Right hindlimb (tissue), 1 donor: ENCODE measurements around the gene CCDC57.
A peak's percentile ranks its signal among the peaks of the same experiment; 100 is the strongest.

ENCODE experiments used
- DNase-seq: peaks from one replicate; pipeline ENCODE4 v3.0.0-alpha.2; 2018

CCDC57 gene

DNA sequence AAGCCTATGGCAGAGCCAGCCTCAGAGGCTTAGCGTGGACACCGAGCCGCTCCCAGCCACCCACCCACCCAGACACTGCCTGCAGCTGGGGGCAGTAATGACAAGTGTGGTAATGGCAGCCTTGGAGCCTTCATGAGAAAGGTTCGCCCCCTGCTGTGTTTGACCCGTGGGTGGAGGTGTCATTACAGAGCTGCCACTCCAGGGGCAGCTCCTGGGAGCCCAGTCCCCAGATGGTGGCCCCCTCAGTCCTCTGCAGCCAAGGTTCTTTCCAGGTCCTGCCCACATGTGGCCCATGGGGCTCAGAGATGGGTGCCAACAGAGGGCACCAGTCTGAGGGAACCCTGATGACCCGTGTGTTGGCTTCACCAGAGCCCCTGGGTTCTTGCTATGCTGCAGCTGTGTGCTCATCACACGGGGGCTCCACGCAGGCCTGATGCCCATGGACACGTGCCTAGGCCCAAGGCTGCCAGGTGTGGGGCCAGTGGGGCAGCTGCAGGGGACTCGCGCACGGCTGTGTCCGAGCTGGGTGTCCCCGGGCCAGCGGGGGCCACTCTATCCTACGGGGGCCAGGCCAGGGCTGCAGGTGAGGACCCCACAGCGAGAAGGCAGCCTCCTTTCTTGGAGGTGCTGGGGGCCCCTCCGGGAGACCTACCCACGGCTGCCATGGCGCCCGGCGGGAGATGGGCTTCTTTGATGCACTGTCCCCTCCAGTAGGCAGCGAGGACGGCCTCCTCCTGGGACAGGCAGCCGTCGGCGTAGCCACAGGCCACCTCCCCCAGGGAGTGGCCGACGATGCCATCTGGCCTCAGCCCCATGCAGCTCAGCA lies 122.7 kb downstream of the CCDC57 start:
- no peak for DNase-seq

DNA sequence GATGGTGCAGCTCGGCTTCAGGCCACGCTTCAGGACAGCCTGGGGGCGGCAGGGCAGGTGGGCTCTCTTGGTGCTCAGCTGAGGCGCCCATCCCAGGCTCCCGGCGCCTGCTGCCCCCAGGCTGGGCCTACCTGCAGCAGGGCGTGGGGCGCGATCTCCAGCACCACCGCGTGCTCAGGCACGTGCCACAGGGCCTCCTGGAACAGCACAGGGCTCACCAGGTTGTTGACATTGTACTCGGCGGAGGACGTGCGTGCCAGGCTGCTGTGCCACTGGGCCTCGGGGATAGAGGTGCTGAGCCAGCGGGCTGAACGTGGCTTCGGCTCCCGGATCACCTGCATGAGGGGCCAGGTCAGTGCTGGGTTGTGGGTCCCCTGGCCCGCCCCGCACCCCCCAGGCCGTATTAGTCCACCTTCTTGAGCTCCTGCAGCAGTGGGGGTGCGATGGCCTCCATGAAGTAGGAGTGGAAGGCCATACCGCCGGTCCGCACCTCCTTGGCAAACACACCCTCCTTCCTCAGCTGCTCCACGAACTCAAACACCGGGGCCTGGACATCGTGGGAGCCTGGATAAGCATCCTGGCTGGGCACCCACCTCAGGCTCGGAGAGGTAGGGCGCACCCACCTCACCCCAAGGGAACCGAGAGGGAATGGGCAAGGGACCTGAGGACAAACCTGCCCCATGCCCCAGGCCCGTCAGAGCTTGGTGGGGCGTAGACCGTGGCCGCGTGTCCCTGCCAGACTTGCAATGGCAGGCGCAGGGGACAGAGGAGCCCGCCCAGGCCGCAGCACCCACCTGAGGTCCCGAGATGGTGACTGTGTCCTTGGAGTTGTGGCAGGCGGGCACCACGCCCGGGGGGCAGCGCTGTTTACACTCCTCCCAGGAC lies 123.6 kb downstream of the CCDC57 start:
- DNase-seq, result peak; percentile 17

DNA sequence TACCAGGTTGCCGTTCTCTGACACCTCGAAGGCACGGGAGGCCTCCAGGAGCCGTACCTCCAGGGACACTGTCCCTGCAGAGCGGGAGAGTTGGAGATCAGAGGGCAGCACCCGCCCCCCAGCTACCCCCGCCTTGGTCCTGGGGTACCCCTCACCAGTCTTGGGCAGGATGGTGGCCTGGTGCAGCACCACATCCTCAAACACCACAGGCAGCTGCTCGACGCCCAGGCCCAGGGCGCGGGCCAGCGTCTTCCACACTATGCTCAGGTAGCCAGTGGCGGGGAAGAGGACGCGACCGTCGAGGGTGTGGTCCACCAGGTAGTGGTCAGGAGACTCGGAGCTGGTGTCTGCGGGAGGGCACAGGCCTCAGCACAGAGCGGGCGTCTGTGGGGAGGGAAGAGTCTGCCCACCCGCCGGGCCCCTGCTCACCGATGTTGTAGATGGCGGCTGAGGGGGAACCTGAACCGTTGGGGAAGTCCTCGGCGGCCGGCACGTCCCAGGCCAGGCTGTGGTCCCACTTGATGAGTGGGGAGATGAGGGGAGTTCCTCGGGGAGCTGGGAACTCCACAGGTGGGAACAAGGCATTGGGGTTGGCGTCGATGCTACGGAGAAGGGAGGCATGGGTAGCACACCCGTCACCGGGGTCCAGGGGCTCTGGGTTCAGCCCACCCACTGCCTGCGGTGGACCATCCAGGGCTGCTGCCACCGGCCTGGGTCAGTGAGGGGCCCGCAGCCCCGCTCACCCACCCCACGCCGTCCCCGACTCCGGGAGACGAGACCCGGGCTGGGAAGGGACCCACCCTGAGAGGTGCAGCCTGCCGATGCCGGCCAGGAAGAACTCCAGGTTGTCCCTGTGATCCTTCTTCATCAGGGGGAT lies 124.4 kb downstream of the CCDC57 start:
- no peak for DNase-seq

DNA sequence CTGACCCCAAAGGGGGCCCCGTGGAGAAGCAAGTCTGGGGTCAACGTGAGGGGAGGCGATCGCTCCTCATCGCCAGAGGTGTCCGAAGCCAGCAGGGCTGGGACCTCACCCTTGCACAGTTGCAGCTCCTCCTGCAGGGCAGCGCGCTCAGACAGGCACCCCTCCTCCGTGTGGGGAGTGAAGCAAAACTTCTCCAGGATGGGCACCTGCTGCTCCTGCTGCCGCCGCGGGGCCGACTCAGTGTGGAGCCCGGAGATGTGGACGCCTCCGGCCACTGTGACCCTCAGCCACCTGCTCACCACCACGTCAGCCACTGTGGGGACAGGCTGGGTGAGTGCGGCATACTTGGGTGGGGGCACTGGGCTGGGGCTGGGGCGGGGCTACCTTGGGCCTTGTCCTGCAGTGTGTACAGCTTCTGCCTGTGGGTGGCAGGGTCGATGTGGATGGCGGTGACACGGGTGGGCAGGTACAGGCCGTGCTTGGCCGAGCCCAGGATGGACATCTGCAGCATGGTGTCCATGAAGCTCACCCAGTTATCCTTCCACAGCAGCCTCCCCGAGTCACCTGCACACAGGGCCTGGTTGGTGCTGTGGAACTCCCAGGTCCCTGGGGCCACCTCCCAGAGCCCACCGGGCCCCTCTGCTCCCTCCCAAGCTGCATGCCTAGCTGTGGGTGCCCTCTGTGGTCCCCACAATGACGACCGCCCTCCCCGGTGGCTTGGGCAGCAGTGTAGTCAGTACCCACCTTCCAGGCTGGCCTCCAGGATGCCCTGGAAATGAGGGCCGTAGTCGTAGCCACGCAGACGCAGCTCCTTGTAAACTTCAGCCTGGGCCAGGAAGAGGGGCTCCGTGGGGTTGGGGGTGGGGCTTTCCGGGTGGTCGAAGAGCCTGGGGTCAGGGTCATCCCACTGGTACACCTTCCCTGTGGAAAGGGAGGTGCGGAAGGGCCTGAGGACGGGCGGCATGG lies 125.4 kb downstream of the CCDC57 start:
- DNase-seq, result peak; percentile 14

DNA sequence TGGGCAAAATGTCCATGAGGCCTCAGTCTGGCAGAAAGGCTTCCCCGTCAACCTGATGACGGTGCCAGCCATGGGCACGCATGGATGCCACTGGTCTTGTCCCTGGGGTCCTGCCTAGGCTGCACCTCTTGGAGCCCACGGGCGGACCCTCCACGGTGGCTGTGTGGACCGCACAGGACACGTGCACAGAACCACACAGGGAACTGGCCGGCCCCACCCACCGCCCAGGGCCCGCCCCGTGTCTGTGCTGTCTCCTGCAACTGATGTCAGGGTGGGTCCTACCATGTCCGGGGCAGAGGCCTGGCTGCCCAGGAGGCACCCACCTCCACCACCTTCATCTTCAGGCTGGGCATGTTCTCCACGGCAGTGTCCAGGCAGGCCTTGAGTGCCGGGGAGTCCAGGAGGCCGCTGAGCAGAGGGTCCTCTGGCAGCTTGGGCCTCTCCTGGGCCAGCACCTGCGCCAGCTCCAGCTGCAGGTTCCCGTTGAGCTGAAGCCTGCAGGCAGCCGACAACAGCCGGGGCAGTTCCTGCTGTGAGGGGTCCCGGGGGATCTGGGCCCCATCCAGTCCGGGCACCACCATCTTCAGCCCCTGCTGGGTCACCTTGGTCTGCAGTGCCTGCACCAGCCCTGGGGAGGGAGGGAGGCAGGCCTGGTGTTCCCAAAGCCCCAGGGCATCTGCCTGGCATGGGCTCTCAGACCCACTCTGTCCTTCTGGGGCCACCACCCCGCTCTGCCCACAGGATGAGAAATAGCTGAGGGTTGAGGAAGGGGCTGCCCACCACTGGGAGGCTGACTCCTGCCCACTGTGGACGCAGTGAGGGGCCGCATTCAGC lies 126.5 kb downstream of the CCDC57 start:
- DNase-seq, result peak; percentile 21

DNA sequence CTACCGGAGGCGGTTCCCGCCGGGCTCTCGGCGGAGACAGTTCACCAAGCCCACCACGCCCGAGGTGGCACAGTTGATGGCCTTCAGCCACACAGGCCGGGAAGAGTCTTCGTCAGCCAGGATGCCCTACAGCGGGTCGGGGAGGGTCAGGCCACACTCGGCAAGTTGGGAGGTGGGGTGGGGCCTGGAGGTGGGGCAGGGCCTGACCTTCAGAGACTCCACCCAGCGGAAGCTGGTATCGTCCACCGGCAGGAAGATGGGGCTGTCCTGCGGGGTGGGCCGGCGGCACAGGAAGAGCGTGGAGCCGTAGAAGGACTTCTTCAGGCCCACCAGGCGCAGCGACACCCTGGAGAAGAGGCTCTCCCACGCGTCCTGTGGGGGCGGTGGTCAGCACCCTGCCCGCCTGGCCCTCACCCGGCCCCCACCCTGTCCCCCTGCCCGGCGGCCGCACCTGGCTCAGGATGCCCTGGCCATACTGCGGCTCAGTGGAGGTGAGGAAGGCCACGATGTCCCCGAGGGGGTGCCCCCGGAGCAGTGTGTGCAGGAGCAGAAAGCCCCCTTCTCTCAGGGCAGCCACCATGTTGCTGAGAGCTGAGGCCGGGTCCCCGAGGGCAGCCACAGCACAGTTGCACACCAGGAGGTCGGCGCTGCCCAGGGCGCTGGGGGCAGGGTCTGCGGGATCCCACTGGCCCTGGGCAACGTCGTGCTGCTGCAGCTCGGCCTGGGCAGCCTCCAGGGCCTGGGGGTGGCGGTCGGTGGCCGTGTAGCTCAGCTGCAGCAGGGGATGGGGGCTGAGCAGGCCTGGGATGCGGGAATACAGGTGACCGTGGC lies 127.4 kb downstream of the CCDC57 start:
- DNase-seq, result no peak

DNA sequence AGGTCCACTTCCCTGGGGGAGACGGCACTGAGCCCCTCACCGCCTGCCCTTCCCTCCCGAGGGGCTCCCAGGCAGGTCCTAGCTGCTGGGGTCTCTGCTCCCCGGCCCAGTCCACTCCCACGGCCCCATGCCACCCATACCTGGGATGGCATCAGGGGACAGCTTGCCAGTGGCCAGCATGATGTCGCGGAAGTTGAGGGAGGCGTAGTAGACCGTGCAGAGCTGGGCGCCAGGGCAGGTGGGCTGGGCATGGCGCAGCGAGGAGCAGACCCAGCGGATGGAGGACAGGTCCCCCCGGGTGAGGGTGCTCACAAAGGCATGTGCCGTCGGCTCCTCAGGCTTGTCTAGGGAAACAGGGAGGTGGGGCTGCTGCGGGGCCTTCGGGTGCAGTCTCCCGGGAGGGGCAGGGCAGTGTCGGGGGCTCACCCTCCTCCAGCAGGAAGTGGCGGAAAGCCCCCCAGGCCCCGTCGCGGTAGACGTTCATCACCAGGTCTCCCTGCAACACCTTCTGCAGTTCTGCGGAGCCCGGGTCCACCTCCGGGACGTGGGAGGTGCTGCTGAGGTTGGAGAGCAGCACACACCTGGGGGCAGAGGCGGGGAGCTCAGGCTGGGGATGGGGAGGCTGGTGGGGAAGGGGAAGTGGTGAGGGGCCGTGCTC lies 128.1 kb downstream of the CCDC57 start:
- DNase-seq, result no peak

DNA sequence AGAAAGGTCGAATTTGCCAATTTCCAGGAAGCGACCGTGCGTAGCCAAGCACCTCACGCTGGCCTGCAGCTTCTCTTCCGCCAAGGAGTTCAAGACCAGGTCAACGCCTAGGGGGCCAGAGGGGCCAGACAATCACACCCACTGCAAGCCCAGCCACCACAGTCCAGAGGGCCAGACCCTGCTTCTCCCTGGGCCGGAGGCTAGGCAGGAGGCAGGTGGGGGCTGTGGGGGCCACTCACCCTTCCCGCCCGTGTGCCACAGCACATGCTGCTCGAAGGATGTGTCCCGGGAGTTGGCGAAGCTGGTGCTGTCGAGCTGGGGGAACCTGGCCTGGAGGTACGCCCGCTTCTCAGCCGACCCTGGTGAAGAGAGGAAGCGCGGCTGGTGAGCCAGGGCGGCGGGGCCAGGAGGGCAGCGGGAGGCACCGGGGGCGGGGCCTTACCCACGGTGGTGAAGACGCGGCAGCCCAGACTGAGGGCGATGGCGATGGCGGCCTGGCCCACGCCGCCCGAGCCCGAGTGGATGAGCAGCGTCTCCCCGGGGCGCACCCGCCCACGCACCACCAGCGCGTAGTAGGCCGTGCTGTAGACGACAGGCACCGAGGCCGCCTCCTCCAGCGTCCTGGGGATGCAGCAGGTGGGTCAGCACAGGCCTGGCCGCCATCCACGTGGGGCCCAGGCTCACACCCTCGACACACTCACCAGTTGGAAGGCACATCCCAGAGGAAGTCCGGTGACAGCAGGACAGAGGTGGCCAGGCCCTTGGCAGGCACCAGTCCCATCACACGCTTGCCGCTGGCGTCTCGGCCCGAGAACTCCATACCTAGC lies 128.9 kb downstream of the CCDC57 start:
- no peak for DNase-seq

DNA sequence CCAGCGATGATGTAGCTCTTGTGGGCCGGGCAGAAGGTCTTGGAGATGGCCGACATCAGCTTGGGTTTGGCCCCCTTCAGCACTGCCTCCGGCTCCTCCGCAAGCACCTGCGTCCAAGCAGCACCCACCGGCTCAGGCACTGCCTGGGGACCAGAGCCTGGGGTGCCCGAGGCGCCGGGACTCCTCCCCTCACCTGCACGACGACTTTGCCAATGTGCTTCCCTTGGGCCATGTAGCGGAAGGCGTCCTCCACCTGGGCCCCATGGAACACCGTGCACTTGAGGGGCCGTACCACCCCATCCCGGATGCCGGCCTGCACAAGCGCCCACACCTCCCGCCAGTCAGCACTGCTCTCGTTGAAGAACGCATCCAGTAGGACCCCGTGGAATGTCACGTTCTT lies 129.6 kb downstream of the CCDC57 start:
- DNase-seq, result no peak

DNA sequence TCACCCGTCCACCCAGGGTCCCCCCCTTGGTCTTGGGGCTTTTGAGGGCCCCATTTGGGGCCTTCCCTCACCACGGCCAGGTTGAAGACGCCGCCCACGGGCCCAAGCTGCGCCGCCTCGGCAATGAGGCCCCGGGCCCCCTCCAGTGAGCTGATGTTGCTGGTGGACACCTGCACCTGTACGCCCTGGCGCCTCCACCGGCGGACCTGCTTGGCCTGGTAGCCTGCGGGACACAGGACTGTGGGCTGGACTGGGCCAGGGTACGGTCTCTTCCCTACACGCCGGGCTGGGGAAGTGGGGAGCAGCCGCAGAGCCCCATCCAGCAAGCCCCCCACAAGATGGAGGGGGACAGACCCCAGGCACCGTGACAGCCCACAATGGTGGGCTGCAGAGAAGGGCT lies 130.2 kb downstream of the CCDC57 start:
- DNase-seq, result no peak

DNA sequence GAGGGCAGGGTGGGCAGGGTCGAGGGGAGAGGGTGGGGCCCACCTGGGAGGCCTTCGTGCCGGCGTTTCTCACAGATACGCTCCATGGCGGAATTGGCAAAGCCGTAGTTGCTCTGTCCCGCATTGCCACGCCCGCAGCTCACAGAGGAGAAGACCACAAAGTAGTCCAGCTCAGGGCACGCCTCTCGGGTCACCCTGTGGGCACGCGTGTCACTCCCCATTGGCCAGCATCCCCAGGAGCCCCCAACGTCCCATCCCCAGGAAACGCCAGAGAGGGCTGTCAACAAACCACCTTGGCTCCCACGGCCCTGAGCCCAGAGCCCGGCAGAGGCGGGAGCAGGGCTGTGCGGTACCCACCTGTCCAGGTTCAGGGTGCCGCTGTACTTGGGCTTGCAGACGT lies 130.7 kb downstream of the CCDC57 start:
- no peak for DNase-seq

DNA sequence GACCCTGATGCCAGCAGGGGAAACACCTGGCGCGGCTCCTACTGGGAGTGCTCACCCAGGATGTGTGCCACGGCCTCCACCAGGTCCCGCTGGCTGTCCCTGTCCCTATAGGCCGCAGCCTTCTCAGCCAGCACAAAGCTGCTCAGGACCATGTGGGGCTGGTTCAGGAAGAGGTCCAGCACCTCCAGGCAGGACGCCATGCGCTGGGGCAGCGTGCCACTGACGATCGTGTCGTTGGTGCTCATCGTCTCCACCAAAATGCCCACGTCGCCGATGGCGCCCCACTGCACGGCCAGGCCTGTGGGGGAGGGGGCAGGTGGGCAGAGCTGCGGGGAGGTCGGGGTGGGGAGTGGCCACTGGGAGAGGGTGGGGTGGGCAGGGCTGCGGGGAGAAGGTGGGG lies 131.1 kb downstream of the CCDC57 start:
- no peak for DNase-seq

DNA sequence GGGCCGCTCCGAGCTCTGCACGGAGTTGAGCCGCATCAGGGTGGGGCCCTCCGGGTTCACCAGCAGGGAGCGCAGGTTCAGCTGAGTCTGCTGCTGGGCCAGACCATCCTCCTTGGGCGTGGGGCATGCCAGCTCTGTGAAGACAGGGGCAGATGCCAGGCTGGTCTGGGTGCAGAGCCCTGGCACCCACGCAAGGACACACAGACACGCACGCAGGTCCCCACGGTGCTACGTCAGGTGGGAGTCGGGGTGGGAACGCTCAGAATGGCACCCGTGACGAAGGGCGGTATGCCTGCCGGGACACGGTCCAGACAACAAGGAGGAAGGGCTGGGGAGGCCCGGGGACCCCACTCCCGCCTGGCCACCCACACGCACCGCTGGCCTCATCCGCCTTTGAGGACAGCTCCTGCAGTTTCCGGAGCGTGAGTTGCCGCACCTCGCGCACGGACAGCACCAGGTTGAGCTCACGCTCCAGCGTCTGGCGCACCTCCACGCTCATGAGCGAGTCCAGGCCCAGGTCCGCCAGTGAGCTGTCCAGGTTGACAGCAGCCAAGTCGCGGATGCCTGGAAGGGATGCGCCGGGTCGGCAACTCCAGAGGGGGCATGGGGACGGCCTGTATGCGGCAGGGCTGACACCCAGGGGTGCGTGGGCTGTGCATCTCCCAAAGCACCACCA lies 131.7 kb downstream of the CCDC57 start:
- no peak for DNase-seq

DNA sequence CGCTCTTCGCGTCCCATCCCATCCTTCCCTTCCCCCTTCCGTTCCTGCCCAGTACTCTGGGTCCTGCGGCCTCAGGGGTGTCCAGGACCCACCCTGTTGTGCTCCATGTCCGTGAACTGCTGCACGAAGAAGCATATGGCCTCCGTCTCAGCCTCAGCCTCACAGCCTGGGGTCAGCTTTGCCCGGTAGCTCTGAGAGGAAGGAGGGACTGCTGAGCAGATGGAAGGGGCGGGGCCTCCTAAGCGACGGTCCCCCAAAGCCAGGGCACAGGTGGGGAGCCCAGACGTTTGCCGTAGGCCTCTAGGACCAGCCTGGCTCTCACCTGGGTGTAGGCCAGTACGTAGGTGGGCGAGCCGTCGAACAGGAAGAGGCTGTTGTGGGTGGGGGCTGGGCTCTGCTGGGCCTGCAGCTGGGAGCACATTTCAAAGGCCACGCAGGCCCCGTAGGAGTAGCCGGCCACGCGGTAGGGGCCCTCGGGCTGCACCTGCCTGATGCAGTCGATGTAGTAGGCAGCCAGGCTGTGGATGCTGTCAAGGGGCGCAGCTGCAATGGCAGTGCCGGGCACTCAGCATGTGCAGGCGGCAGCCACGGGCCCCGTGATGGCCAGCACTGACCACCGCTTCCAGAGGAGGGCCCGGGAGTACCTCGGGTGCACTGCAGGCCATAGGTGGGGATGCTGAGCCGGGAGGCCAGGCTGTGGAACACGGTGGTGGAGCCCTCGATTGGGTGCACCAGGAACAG lies 132.4 kb downstream of the CCDC57 start:
- DNase-seq, result no peak

DNA sequence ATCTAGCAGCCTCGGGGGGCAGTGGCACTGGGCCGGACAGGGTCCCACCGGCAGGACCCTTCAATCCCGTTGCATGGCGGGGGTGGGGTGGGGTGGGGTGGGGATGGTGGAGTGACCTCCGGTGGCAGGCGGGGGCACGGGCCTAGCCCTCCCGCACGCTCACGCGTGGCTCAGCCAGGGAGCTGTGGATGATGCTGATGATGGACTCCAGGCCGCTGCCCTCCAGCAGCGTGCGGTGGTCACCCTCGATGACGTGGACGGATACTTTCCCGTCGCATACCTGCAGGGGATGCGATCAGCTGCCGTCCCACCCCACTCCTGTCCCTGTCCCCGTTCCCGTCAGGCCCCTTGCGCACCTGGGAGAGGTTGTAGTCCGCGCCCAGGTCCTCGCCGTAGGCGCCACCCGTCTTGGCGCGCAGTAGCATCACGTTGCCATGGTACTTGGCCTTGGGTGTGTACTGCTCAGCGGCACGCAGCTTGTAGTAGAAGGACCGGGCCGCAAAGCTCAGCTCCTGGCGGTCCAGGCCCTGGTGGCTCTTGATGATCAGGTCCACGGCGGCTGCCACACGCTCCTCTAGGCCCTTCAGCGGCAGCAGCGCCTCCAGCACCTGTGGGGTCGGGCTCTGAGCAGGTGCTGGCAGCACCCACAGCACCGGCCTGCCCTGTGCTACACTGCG lies 133.5 kb downstream of the CCDC57 start:
- no peak for DNase-seq

DNA sequence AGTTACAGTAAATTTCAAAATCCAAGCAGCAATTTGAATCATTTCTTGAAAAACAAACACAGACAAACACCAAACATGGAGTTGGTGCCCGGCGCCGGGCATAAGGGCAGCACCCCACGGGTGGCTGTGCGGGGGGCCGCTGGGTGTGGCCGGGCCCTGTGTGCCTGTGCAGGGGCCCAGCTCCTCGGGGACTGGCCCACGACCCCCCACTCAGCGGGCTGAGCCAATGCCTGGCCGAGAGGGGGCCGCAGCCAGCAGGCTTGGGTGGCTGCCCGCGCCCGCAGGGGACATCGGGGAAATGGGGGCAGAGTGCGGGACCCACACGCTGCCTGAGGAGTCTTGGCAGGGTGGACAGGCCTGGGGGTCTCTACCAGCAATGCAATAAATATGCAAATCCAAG lies 134.2 kb downstream of the CCDC57 start:
- no peak for DNase-seq
